H9 (cell line): ENCODE data around the gene PRTG. TPM values are rescaled to one million over a fixed set of nuclear protein-coding genes. Genes with fewer than 3 reads are reported as not detected.

Experiments
- DNase-seq: peaks from one replicate; pipeline ENCODE4 v3.0.0-alpha.2; 2017
- H2AFZ ChIP-seq: one replicate; pipeline ENCODE4 v1.6.1; 2013; ENCODE audit warnings: mild to moderate bottlenecking, low read length, control low read depth, moderate library complexity
- H2AK5ac ChIP-seq: 2 replicates; pipeline ENCODE4 v1.6.1; 2013; ENCODE audit warnings: low read length, control low read depth, mixed read lengths; ENCODE audit not compliant: insufficient read length
- H2BK120ac ChIP-seq: one replicate; pipeline ENCODE4 v1.6.1; 2013; ENCODE audit warnings: low read depth, mild to moderate bottlenecking, low read length, control low read depth, inconsistent platforms; ENCODE audit not compliant: poor library complexity, severe bottlenecking
- H2BK12ac ChIP-seq: 2 replicates; pipeline ENCODE4 v1.6.1; 2013; ENCODE audit warnings: low read length, control low read depth, mixed read lengths, low read depth; ENCODE audit not compliant: insufficient read length
- H2BK15ac ChIP-seq: 2 replicates; pipeline ENCODE4 v1.6.1; 2013; ENCODE audit warnings: low read depth, low read length, control low read depth
- H2BK20ac ChIP-seq: one replicate; pipeline ENCODE4 v1.6.1; 2013; ENCODE audit warnings: low read depth, mild to moderate bottlenecking, low read length, control low read depth, inconsistent platforms; ENCODE audit not compliant: poor library complexity, severe bottlenecking
- H2BK5ac ChIP-seq: 2 replicates; pipeline ENCODE4 v1.6.1; 2013; ENCODE audit warnings: low read length, control low read depth, mixed read lengths; ENCODE audit not compliant: insufficient read length
- H3K14ac ChIP-seq: 2 replicates; pipeline ENCODE4 v1.6.1; 2013; ENCODE audit warnings: low read length, control low read depth; ENCODE audit not compliant: insufficient read depth
- H3K18ac ChIP-seq: 2 replicates; pipeline ENCODE4 v1.6.1; 2013; ENCODE audit warnings: low read depth, mild to moderate bottlenecking, mixed read lengths, low read length, control low read depth; ENCODE audit not compliant: insufficient read length
- H3K23ac ChIP-seq: 2 replicates; pipeline ENCODE4 v1.6.1; 2013; ENCODE audit warnings: low read length, control low read depth, mixed read lengths, low read depth; ENCODE audit not compliant: insufficient read length
- H3K23me2 ChIP-seq: 2 replicates; pipeline ENCODE4 v1.6.1; 2013; ENCODE audit warnings: low read depth, mild to moderate bottlenecking, mixed read lengths, low read length, control low read depth; ENCODE audit not compliant: insufficient read length, poor library complexity, severe bottlenecking
- H3K27ac ChIP-seq: 2 replicates; pipeline ENCODE4 v1.5.1; 2013; ENCODE audit warnings: low read length, control low read depth, mixed read lengths, low read depth; ENCODE audit not compliant: insufficient read length
- H3K27me3 ChIP-seq: 2 replicates; pipeline ENCODE4 v1.6.1; 2013; ENCODE audit warnings: low read length, control low read depth, inconsistent platforms; ENCODE audit not compliant: insufficient read depth
- H3K4ac ChIP-seq: 2 replicates; pipeline ENCODE4 v1.6.1; 2013; ENCODE audit warnings: low read depth, mild to moderate bottlenecking, control low read depth, inconsistent platforms, low read length, moderate library complexity
- H3K4me1 ChIP-seq: 2 replicates; pipeline ENCODE4 v1.6.1; 2013; ENCODE audit warnings: low read length, control low read depth, inconsistent platforms; ENCODE audit not compliant: insufficient read depth
- H3K4me2 ChIP-seq: 2 replicates; pipeline ENCODE4 v1.6.1; 2013; ENCODE audit warnings: low read length, control low read depth, mixed read lengths; ENCODE audit not compliant: insufficient read length, insufficient read depth
- H3K56ac ChIP-seq: 2 replicates; pipeline ENCODE4 v1.6.1; 2013; ENCODE audit warnings: low read depth, mild to moderate bottlenecking, mixed read lengths, low read length, control low read depth; ENCODE audit not compliant: insufficient read length
- H3K79me1 ChIP-seq: 2 replicates; pipeline ENCODE4 v1.6.1; 2013; ENCODE audit warnings: low read depth, mild to moderate bottlenecking, moderate library complexity, low read length, control low read depth, inconsistent platforms; ENCODE audit not compliant: insufficient read depth, poor library complexity, severe bottlenecking
- H3K79me2 ChIP-seq: 2 replicates; pipeline ENCODE4 v1.6.1; 2013; ENCODE audit warnings: low read length, control low read depth, inconsistent platforms; ENCODE audit not compliant: insufficient read depth
- H3K9ac ChIP-seq: 2 replicates; pipeline ENCODE4 v1.6.1; 2013; ENCODE audit warnings: low read length, control low read depth, mixed read lengths; ENCODE audit not compliant: insufficient read length; ENCODE audit errors: extremely low read depth
- H3K9me3 ChIP-seq: one replicate; pipeline ENCODE4 v1.6.1; 2013; ENCODE audit warnings: low read depth, low read length, inconsistent platforms; ENCODE audit not compliant: control insufficient read depth
- H3T11ph ChIP-seq: one replicate; pipeline ENCODE4 v1.6.1; 2013; ENCODE audit warnings: mild to moderate bottlenecking, low read length, control low read depth, inconsistent platforms
- H4K20me1 ChIP-seq: one replicate; pipeline ENCODE4 v1.6.1; 2013; ENCODE audit not compliant: control insufficient read depth, insufficient read length, insufficient read depth
- H4K5ac ChIP-seq: 2 replicates; pipeline ENCODE4 v1.6.1; 2013; ENCODE audit warnings: low read depth, mild to moderate bottlenecking, mixed read lengths, low read length, control low read depth; ENCODE audit not compliant: insufficient read length
- H4K8ac ChIP-seq: replicated peaks from 2 replicates; pipeline ENCODE4 v1.6.1; 2013; ENCODE audit warnings: low read length, control low read depth, mixed read lengths, low read depth; ENCODE audit not compliant: insufficient read length
- H4K91ac ChIP-seq: 2 replicates; pipeline ENCODE4 v1.6.1; 2013; ENCODE audit warnings: low read depth, mild to moderate bottlenecking, moderate library complexity, mixed read lengths, low read length, control low read depth; ENCODE audit not compliant: insufficient read length
- H3K27ac Mint-ChIP-seq, 3 experiments: 2 replicates in 2 of 3; 3 replicates in 1 of 3; pipeline ENCODE4 v1.8.0; 2020 to 2021; ENCODE audit warnings: mixed read lengths in 3 of 3, mild to moderate bottlenecking in 1 of 3, moderate library complexity in 1 of 3
- H3K27me3 Mint-ChIP-seq: 2 replicates; pipeline ENCODE4 v1.8.0; 2021; ENCODE audit warnings: low read depth, mild to moderate bottlenecking, moderate library complexity, mixed read lengths
- H3K36me3 Mint-ChIP-seq, 3 experiments: 2 replicates in 2 of 3; 3 replicates in 1 of 3; pipeline ENCODE4 v1.8.0; 2020 to 2021; ENCODE audit warnings: low read depth in 3 of 3, mixed read lengths in 3 of 3; ENCODE audit not compliant: insufficient read depth in 1 of 3
- H3K4me1 Mint-ChIP-seq, 2 experiments: 2 replicates each; pipeline ENCODE4 v1.8.0; 2020; ENCODE audit warnings: mixed read lengths in 2 of 2
- H3K4me3 Mint-ChIP-seq, 2 experiments: 2 replicates in 1 of 2; 3 replicates in 1 of 2; pipeline ENCODE4 v1.8.0; 2020 to 2021; ENCODE audit warnings: mild to moderate bottlenecking in 2 of 2, mixed read lengths in 2 of 2, moderate library complexity in 1 of 2
- H3K9me3 Mint-ChIP-seq, 2 experiments: 2 replicates in 1 of 2; 3 replicates in 1 of 2; pipeline ENCODE4 v1.8.0; 2020; ENCODE audit warnings: mild to moderate bottlenecking in 2 of 2, mixed read lengths in 2 of 2, moderate library complexity in 1 of 2
- CTCF ChIP-seq: fragments of 200-600 bp; sonication (generic); conservative IDR thresholded peaks from 3 replicates; pipeline ENCODE4 v1.8.0; 2021; ENCODE audit warnings: antibody characterized with exemption, mild to moderate bottlenecking
- WGBS: extraction: QIAGEN DNeasy Blood & Tissue Kit; methylation state at CpG from one replicate; pipeline ENCODE4 v1.1.7; 2013; ENCODE audit warnings: missing lambda C conversion rate, low lambda C conversion rate, mixed read lengths; ENCODE audit not compliant: insufficient read length; ENCODE audit errors: extremely low coverage; 5-methylcytosine and 5-hydroxymethylcytosine counted together
- total RNA-seq: library from RNA; stranded (reverse); gene quantifications from 2 replicates; pipeline ENCODE4 v1.2.1, GENCODE V29; 2021

The PRTG gene
- total RNA-seq, 1 experiment from 2014 or later: 5.7 TPM

- Histone ChIP-seq H3K4me1 (no peaks in the 10 kb centered on the region), H3K23me2 (no peaks in the 10 kb centered on the region), H3K4me2 (no peak overlapping the region), H4K8ac (no peak overlapping the region), H3K9me3 (no peaks in the 10 kb centered on the region), H2BK12ac (no peak overlapping the region), H3K27ac (no peak overlapping the region), H3K56ac (no peak overlapping the region), H3K79me1 (no peaks in the 10 kb centered on the region), H2AFZ (no peak overlapping the region), H3K18ac (no peak overlapping the region), H3K79me2 (no peaks in the 10 kb centered on the region), H3T11ph (no peak overlapping the region), H4K5ac (no peak overlapping the region), H2AK5ac (no peak overlapping the region), H2BK20ac (no peak overlapping the region), H4K20me1 (no peaks in the 10 kb centered on the region), H2BK15ac (no peak overlapping the region), H3K4ac (no peak overlapping the region), H3K9ac (no peak overlapping the region), H3K27me3 (no peaks in the 10 kb centered on the region), H2BK120ac (no peak overlapping the region), H2BK5ac (no peak overlapping the region), H3K23ac (no peak overlapping the region), H3K14ac (no peak overlapping the region), H4K91ac (no peak overlapping the region)
- no CpG with 5 or more reads among the region's 1 CpG for WGBS
- no peak overlapping the region for H3K4me3 Mint-ChIP-seq
- H3K36me3 Mint-ChIP-seq: no peaks in the 10 kb centered on the region
- H3K4me1 Mint-ChIP-seq: peaks cover 32 to 57% of the 10 kb centered on the region in 2 experiments
- no peak for TF ChIP-seq CTCF
- DNase-seq: no peak
- no peaks in the 10 kb centered on the region for H3K27me3 Mint-ChIP-seq
- no peaks in the 10 kb centered on the region for H3K9me3 Mint-ChIP-seq
- no peak overlapping the region for H3K27ac Mint-ChIP-seq
Measured at GRCh38 chr15:55615445-55615844, 127.5 kb downstream of the PRTG start.
